WTC11 (cell line): ENCODE data around the gene RPP21. TPM values are rescaled to one million over a fixed set of nuclear protein-coding genes. Genes with fewer than 3 reads are reported as not detected.

Experiments
- ATAC-seq: fragments of 200-7000 bp; cut with Tn5 transposase; 2 replicates; pipeline ENCODE4 v1.10.0; 2021; ENCODE audit warnings: mild to moderate bottlenecking, moderate library complexity
- CTCF ChIA-PET: fragments of 300-600 bp; sonication (Branson Sonifier 250); formaldehyde crosslinking; loops from one replicate; lab custom pipeline; 2021; ENCODE audit warnings: antibody characterized with exemption; lab: Charles Lee
- POLR2A ChIA-PET: fragments of 350-600 bp; sonication (Branson Sonifier 250); formaldehyde crosslinking; loops from one replicate; lab custom pipeline; 2021; ENCODE audit warnings: antibody characterized with exemption; lab: Charles Lee
- DNase-seq: peaks from one replicate; pipeline ENCODE4 v3.0.0; 2021; ENCODE audit warnings: low spot score
- H3K27ac Mint-ChIP-seq: 2 replicates; pipeline ENCODE4 v1.8.0; 2021; ENCODE audit warnings: mixed read lengths
- H3K27me3 Mint-ChIP-seq: 2 replicates; pipeline ENCODE4 v1.8.0; 2021; ENCODE audit warnings: low read depth, mild to moderate bottlenecking, moderate library complexity, mixed read lengths
- H3K36me3 Mint-ChIP-seq: 2 replicates; pipeline ENCODE4 v1.8.0; 2021; ENCODE audit warnings: mixed read lengths
- H3K4me1 Mint-ChIP-seq: 2 replicates; pipeline ENCODE4 v1.8.0; 2022; ENCODE audit warnings: mixed read lengths
- H3K4me3 Mint-ChIP-seq: 2 replicates; pipeline ENCODE4 v1.8.0; 2021; ENCODE audit warnings: mild to moderate bottlenecking, moderate library complexity, mixed read lengths
- H3K9me3 Mint-ChIP-seq: 2 replicates; pipeline ENCODE4 v1.8.0; 2021; ENCODE audit warnings: mixed read lengths
- E2F4 ChIP-seq: sonication (generic); formaldehyde crosslinking; IDR thresholded peaks from 2 replicates; pipeline ENCODE4 v1.8.1; 2022; ENCODE audit warnings: low read depth, mild to moderate bottlenecking, moderate library complexity, missing genetic modification reagents, borderline replicate concordance
- GRHL2 ChIP-seq: fragments of 250-450 bp; sonication (Bioruptor Pico); IDR thresholded peaks from 2 replicates; pipeline ENCODE4 v1.8.0; 2022; ENCODE audit warnings: mild to moderate bottlenecking, moderate library complexity; ENCODE audit not compliant: insufficient replicate concordance, severe bottlenecking
- MAX ChIP-seq: sonication (generic); formaldehyde crosslinking; IDR thresholded peaks from 2 replicates; pipeline ENCODE4 v1.8.0; 2022; ENCODE audit warnings: mild to moderate bottlenecking, missing genetic modification reagents
- MXD4 ChIP-seq: fragments of 250-450 bp; sonication (Bioruptor Pico); IDR thresholded peaks from 2 replicates; pipeline ENCODE4 v1.8.0; 2021; ENCODE audit warnings: mild to moderate bottlenecking, moderate library complexity, borderline replicate concordance
- NFYB ChIP-seq: sonication (generic); formaldehyde crosslinking; conservative IDR thresholded peaks from 2 replicates; pipeline ENCODE4 v1.8.0; 2022; ENCODE audit warnings: low read depth, missing genetic modification reagents
- NR1H2 ChIP-seq: sonication (generic); formaldehyde crosslinking; IDR thresholded peaks from 2 replicates; pipeline ENCODE4 v1.9.0; 2021; ENCODE audit warnings: mild to moderate bottlenecking, moderate library complexity, missing genetic modification reagents
- OVOL2 ChIP-seq: fragments of 250-450 bp; sonication (Bioruptor Pico); IDR thresholded peaks from 2 replicates; pipeline ENCODE4 v1.9.0; 2021; ENCODE audit warnings: mild to moderate bottlenecking, borderline replicate concordance
- PREB ChIP-seq: sonication (generic); formaldehyde crosslinking; IDR thresholded peaks from 2 replicates; pipeline ENCODE4 v1.8.1; 2022; ENCODE audit warnings: mild to moderate bottlenecking, missing genetic modification reagents, moderate library complexity, borderline replicate concordance
- PRRX2 ChIP-seq: fragments of 250-450 bp; sonication (Bioruptor Pico); IDR thresholded peaks from 2 replicates; pipeline ENCODE4 v1.8.0; 2021; ENCODE audit warnings: mild to moderate bottlenecking
- RELA ChIP-seq: sonication (generic); formaldehyde crosslinking; IDR thresholded peaks from 2 replicates; pipeline ENCODE4 v1.8.1; 2022; ENCODE audit warnings: missing genetic modification reagents, mild to moderate bottlenecking, borderline replicate concordance
- ZNF232 ChIP-seq: sonication (generic); formaldehyde crosslinking; IDR thresholded peaks from 2 replicates; pipeline ENCODE4 v1.8.0; 2022; ENCODE audit warnings: mild to moderate bottlenecking, missing genetic modification reagents
- ZNF263 ChIP-seq: sonication (generic); formaldehyde crosslinking; IDR thresholded peaks from 2 replicates; pipeline ENCODE4 v1.8.1; 2022; ENCODE audit warnings: low read depth, mild to moderate bottlenecking, moderate library complexity, missing genetic modification reagents
- ZNF317 ChIP-seq: sonication (generic); formaldehyde crosslinking; IDR thresholded peaks from 2 replicates; pipeline ENCODE4 v1.8.1; 2023; ENCODE audit warnings: low read depth, mild to moderate bottlenecking, moderate library complexity, missing genetic modification reagents, borderline replicate concordance
- ZNF396 ChIP-seq: fragments of 250-450 bp; sonication (Bioruptor Pico); IDR thresholded peaks from 2 replicates; pipeline ENCODE4 v1.8.0; 2021; ENCODE audit warnings: mild to moderate bottlenecking, moderate library complexity, borderline replicate concordance
- ZNF416 ChIP-seq: fragments of 250-450 bp; sonication (Bioruptor Pico); IDR thresholded peaks from 2 replicates; pipeline ENCODE4 v1.9.0; 2021; ENCODE audit warnings: mild to moderate bottlenecking, inconsistent platforms
- ZNF423 ChIP-seq: fragments of 250-450 bp; sonication (Bioruptor Pico); IDR thresholded peaks from 2 replicates; pipeline ENCODE4 v2.1.2; 2022; ENCODE audit warnings: mild to moderate bottlenecking, moderate library complexity
- total RNA-seq: library from RNA; stranded (reverse); gene quantifications from 3 replicates; pipeline ENCODE4 v1.2.3, GENCODE V29; 2021
- TF ChIP-seq, protein P1 (sequence below): sonication (generic); formaldehyde crosslinking; IDR thresholded peaks from 2 replicates; pipeline ENCODE4 v1.8.1; 2023; ENCODE audit warnings: mild to moderate bottlenecking, moderate library complexity, missing genetic modification reagents
- TF ChIP-seq, protein P2 (sequence below): sonication (generic); formaldehyde crosslinking; IDR thresholded peaks from 2 replicates; pipeline ENCODE4 v1.8.0; 2022; ENCODE audit warnings: mild to moderate bottlenecking, missing genetic modification reagents
- TF ChIP-seq, protein P3 (sequence below): sonication (generic); formaldehyde crosslinking; IDR thresholded peaks from 2 replicates; pipeline ENCODE4 v1.8.1; 2023; ENCODE audit warnings: mild to moderate bottlenecking, missing genetic modification reagents
- TF ChIP-seq, protein P4 (sequence below): sonication (generic); formaldehyde crosslinking; IDR thresholded peaks from 2 replicates; pipeline ENCODE4 v1.8.0; 2022; ENCODE audit warnings: mild to moderate bottlenecking, missing genetic modification reagents

Gene RPP21
- total RNA-seq, 1 experiment from 2014 or later: 64.1 TPM

DNA sequence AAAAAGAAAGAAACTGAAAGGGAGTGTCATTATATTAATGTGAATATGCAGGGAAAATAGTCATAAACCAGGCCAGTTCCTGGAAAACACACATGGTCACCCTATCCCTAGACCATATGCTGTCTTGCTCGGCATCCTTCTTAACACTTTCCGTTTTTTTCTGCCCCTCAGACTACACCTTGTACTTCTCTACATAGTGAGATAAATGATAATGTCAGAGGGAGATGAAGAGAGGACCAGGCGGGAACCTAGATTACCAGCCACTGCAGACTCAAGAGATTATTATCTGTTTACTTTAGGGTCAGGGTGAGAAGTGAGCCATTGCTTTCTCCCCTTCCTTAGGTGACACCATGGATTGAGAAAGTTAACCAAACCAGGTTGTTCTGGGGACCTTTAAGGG lies 3.7 kb upstream of the RPP21 start:
- peaks cover 46% of the 10 kb centered on the region for H3K36me3 Mint-ChIP-seq

DNA sequence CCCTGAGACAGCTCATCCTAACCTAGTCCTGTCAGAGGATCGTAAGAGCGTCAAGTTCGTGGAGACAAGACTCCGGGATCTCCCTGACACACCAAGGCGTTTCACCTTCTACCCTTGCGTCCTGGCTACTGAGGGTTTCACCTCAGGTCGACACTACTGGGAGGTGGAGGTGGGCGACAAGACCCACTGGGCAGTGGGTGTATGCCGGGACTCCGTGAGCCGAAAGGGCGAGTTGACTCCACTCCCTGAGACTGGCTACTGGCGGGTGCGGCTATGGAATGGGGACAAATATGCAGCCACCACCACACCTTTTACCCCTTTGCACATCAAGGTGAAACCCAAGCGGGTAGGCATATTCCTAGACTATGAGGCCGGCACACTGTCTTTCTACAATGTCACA lies 3.2 kb upstream of the RPP21 start:
- ChIA-PET CTCF (no interaction called here), POLR2A (no interaction called here)
- Mint-ChIP-seq H3K4me3 (no peak overlapping the region), H3K9me3 (no peaks in the 10 kb centered on the region), H3K4me1 (peaks cover 9% of the 10 kb centered on the region), H3K27me3 (no peaks in the 10 kb centered on the region), H3K36me3 (peaks cover 46% of the 10 kb centered on the region), H3K27ac (no peak overlapping the region)
- no peak for ATAC-seq
- DNase-seq: no peak
- TF ChIP-seq, protein P1, sequence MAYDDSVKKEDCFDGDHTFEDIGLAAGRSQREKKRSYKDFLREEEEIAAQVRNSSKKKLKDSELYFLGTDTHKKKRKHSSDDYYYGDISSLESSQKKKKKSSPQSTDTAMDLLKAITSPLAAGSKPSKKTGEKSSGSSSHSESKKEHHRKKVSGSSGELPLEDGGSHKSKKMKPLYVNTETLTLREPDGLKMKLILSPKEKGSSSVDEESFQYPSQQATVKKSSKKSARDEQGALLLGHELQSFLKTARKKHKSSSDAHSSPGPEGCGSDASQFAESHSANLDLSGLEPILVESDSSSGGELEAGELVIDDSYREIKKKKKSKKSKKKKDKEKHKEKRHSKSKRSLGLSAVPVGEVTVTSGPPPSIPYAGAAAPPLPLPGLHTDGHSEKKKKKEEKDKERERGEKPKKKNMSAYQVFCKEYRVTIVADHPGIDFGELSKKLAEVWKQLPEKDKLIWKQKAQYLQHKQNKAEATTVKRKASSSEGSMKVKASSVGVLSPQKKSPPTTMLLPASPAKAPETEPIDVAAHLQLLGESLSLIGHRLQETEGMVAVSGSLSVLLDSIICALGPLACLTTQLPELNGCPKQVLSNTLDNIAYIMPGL (CRISPR knock-in tag): no peak
- TF ChIP-seq GRHL2 (CRISPR knock-in tag): no peak
- no peak for TF ChIP-seq MXD4 (CRISPR knock-in tag)

More for the DNA sequence above, 3.7 kb upstream of the RPP21 start:
- Mint-ChIP-seq H3K9me3 (no peaks in the 10 kb centered on the region), H3K4me3 (no peak overlapping the region), H3K27me3 (no peaks in the 10 kb centered on the region), H3K4me1 (peaks cover 9% of the 10 kb centered on the region), H3K27ac (no peak overlapping the region)
- TF ChIP-seq, protein P2, sequence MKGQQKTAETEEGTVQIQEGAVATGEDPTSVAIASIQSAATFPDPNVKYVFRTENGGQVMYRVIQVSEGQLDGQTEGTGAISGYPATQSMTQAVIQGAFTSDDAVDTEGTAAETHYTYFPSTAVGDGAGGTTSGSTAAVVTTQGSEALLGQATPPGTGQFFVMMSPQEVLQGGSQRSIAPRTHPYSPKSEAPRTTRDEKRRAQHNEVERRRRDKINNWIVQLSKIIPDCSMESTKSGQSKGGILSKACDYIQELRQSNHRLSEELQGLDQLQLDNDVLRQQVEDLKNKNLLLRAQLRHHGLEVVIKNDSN (CRISPR knock-in tag): no peak
- TF ChIP-seq ZNF423 (CRISPR knock-in tag): no peak
- no peak for TF ChIP-seq ZNF317 (CRISPR knock-in tag)
- no peak for TF ChIP-seq NR1H2 (CRISPR knock-in tag)
- no peak for TF ChIP-seq PRRX2 (CRISPR knock-in tag)
- TF ChIP-seq OVOL2 (CRISPR knock-in tag): no peak
- no peak for TF ChIP-seq E2F4 (CRISPR knock-in tag)
- no peak for TF ChIP-seq RELA (CRISPR knock-in tag)
- POLR2A ChIA-PET: no interaction called here
- ATAC-seq: no peak
- DNase-seq: no peak
- CTCF ChIA-PET: no interaction called here

DNA sequence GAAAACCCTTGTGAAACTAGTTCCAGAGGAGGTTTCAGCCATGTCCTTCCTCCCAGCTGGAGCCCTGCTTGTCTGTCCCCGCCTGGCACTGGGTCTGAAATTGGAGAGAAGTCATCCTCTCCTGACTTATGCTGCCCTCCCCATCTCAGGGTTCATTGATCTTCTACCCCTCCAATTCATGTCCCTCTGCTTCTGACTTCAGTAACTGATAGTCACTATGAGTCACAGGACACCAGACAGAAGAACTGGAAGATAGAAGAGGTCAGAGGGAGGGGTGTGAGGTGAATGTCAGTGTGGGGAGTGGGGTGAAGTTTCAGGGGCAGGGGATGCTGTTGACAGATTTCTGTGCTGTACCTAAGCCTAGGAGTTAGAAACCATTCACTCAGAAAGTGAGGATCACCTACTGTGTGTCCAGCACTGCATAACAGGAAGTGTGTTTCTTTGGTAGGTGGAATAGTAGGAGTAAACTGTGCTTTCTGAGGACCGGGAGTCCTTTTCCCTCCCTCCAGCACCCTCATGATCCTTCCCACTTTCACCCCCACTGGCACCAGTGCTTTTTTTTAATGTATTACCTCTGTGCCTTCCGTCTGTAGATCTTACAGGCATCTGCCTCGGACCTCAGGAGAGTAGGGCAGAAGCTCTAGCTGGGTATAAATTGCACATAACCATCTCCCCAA lies 627 bp upstream of the RPP21 start:
- no peak for DNase-seq
- Mint-ChIP-seq H3K36me3 (peaks cover 41% of the 10 kb centered on the region), H3K4me1 (peaks cover 9% of the 10 kb centered on the region), H3K9me3 (no peaks in the 10 kb centered on the region), H3K27me3 (no peaks in the 10 kb centered on the region), H3K27ac (peak overlapping the region; percentile 75), H3K4me3 (peak overlapping the region; percentile 84)
- ATAC-seq: peak; percentile 5; the same call in 1 of the 2 replicates
- ChIA-PET CTCF (interaction anchor here (1.0 kb wide), 1 partner anchor 12 kb away, joined by 3 read pairs; no protein-coding TSS in a partner anchor), POLR2A (interaction anchor here (0.6 kb wide), 1 partner anchor 18 kb away, joined by 3 read pairs; the partner anchor contains the start of gene TRIM39)
- TF ChIP-seq ZNF232 (CRISPR knock-in tag) (no peak), ZNF263 (CRISPR knock-in tag) (no peak), ZNF416 (no peak), MAX (no peak), MXD4 (CRISPR knock-in tag) (no peak), ZNF396 (CRISPR knock-in tag) (no peak), PREB (CRISPR knock-in tag) (no peak), NFYB (no peak)
- TF ChIP-seq, protein P3, sequence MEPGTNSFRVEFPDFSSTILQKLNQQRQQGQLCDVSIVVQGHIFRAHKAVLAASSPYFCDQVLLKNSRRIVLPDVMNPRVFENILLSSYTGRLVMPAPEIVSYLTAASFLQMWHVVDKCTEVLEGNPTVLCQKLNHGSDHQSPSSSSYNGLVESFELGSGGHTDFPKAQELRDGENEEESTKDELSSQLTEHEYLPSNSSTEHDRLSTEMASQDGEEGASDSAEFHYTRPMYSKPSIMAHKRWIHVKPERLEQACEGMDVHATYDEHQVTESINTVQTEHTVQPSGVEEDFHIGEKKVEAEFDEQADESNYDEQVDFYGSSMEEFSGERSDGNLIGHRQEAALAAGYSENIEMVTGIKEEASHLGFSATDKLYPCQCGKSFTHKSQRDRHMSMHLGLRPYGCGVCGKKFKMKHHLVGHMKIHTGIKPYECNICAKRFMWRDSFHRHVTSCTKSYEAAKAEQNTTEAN (CRISPR knock-in tag): no peak
- TF ChIP-seq, protein P4, sequence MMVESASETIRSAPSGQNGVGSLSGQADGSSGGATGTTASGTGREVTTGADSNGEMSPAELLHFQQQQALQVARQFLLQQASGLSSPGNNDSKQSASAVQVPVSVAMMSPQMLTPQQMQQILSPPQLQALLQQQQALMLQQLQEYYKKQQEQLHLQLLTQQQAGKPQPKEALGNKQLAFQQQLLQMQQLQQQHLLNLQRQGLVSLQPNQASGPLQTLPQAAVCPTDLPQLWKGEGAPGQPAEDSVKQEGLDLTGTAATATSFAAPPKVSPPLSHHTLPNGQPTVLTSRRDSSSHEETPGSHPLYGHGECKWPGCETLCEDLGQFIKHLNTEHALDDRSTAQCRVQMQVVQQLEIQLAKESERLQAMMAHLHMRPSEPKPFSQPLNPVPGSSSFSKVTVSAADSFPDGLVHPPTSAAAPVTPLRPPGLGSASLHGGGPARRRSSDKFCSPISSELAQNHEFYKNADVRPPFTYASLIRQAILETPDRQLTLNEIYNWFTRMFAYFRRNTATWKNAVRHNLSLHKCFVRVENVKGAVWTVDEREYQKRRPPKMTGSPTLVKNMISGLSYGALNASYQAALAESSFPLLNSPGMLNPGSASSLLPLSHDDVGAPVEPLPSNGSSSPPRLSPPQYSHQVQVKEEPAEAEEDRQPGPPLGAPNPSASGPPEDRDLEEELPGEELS (CRISPR knock-in tag): no peak
